PC-3 (cell line): ENCODE data around the gene NUDT16. TPM values are rescaled to one million over a fixed set of nuclear protein-coding genes. Genes with fewer than 3 reads are reported as not detected.

Source experiments
- ATAC-seq: fragments of 200-7000 bp; cut with Tn5 transposase; 2 replicates; pipeline ENCODE4 v1.9.1; 2020; ENCODE audit warnings: mild to moderate bottlenecking, moderate library complexity
- BruUV-seq: library from RNA; stranded (reverse); fragments of 400-500 nt; replicated peaks from 2 replicates; lab custom pipeline; 2021; lab: Mats Ljungman, UMichigan
- CTCF ChIA-PET: fragments of 300-600 bp; sonication (Branson Sonifier 250); formaldehyde crosslinking; loops from one replicate; lab custom pipeline; 2022; ENCODE audit warnings: antibody characterized with exemption; lab: Charles Lee
- POLR2A ChIA-PET: fragments of 300-600 bp; sonication (Branson Sonifier 250); formaldehyde crosslinking; loops from one replicate; lab custom pipeline; 2022; ENCODE audit warnings: antibody characterized with exemption; ENCODE audit not compliant: unreplicated experiment; lab: Charles Lee
- DNase-seq: peaks from one replicate; pipeline ENCODE4 v3.0.0-alpha.2; 2015
- H2AFZ ChIP-seq: fragments of 300-600 bp; sonication (generic); 2 replicates; pipeline ENCODE4 v1.6.0; 2016; ENCODE audit warnings: antibody characterized with exemption, low read length
- H3F3A ChIP-seq: fragments of 300-600 bp; sonication (generic); one replicate; pipeline ENCODE4 v1.6.0; 2017; ENCODE audit warnings: antibody characterized with exemption, low read length, control low read depth, mild to moderate bottlenecking; ENCODE audit not compliant: unreplicated experiment
- H3K27ac ChIP-seq: fragments of 300-600 bp; sonication (generic); 2 replicates; pipeline ENCODE4 v1.5.1; 2016; ENCODE audit warnings: mild to moderate bottlenecking, low read length
- H3K27me3 ChIP-seq: fragments of 300-600 bp; sonication (generic); 2 replicates; pipeline ENCODE4 v1.6.1; 2016; ENCODE audit warnings: low read length, mixed read lengths
- H3K36me3 ChIP-seq: fragments of 300-600 bp; sonication (generic); 2 replicates; pipeline ENCODE4 v1.6.1; 2016; ENCODE audit warnings: low read depth, mixed run types, low read length, mixed read lengths
- H3K4me1 ChIP-seq: fragments of 300-600 bp; sonication (generic); 2 replicates; pipeline ENCODE4 v1.5.1; 2016; ENCODE audit warnings: low read length; ENCODE audit not compliant: insufficient read depth
- H3K4me2 ChIP-seq: fragments of 300-600 bp; sonication (generic); 2 replicates; pipeline ENCODE4 v1.6.0; 2016; ENCODE audit warnings: low read length
- H3K4me3 ChIP-seq: fragments of 300-600 bp; sonication (generic); 2 replicates; pipeline ENCODE4 v1.5.1; 2016; ENCODE audit warnings: mild to moderate bottlenecking, low read length, mixed read lengths
- H3K79me2 ChIP-seq: fragments of 300-600 bp; sonication (generic); 2 replicates; pipeline ENCODE4 v1.6.1; 2017; ENCODE audit warnings: low read length, mixed read lengths
- H3K9ac ChIP-seq: fragments of 300-600 bp; sonication (generic); 2 replicates; pipeline ENCODE4 v1.6.0; 2016; ENCODE audit warnings: mild to moderate bottlenecking, low read length
- H3K9me2 ChIP-seq: fragments of 300-600 bp; sonication (generic); replicated peaks from 2 replicates; pipeline ENCODE4 v1.6.1; 2016; ENCODE audit warnings: mixed run types, low read length, mixed read lengths
- H3K9me3 ChIP-seq: fragments of 300-600 bp; sonication (generic); 2 replicates; pipeline ENCODE4 v1.6.1; 2016; ENCODE audit warnings: low read length, mixed read lengths
- H4K20me1 ChIP-seq: fragments of 300-600 bp; sonication (generic); 2 replicates; pipeline ENCODE4 v1.6.1; 2016; ENCODE audit warnings: low read length, mixed read lengths
- EZH2 ChIP-seq: fragments of 300-600 bp; sonication (generic); IDR thresholded peaks from one replicate; pipeline ENCODE4 v1.6.1; 2017; ENCODE audit warnings: antibody characterized with exemption, mild to moderate bottlenecking, low read length; ENCODE audit not compliant: unreplicated experiment
- EZH2phosphoT487 ChIP-seq: fragments of 300-600 bp; sonication (generic); IDR thresholded peaks from 2 replicates; pipeline ENCODE4 v1.6.1; 2018; ENCODE audit warnings: mild to moderate bottlenecking, antibody characterized with exemption, low read length, borderline replicate concordance
- intact Hi-C: fragments of 100-400 bp; cut with micrococcal nuclease; formaldehyde crosslinking; loops from 2 replicates; pipeline ENCODE4 v1.9.0; 2023
- total RNA-seq: library from RNA; depleted of rRNA; stranded (reverse); fragments of >200 nt; gene quantifications from 2 replicates; pipeline ENCODE4 v1.2.3, GENCODE V29; 2014
- TF ChIP-seq, protein P1 (sequence below): fragments of 300-600 bp; sonication (generic); conservative IDR thresholded peaks from 2 replicates; pipeline ENCODE4 v1.5.1; 2017; ENCODE audit warnings: antibody characterized with exemption, low read depth, mild to moderate bottlenecking, low read length

The NUDT16 gene
- total RNA-seq, 1 experiment from 2014 or later, result 7.9 TPM

DNA sequence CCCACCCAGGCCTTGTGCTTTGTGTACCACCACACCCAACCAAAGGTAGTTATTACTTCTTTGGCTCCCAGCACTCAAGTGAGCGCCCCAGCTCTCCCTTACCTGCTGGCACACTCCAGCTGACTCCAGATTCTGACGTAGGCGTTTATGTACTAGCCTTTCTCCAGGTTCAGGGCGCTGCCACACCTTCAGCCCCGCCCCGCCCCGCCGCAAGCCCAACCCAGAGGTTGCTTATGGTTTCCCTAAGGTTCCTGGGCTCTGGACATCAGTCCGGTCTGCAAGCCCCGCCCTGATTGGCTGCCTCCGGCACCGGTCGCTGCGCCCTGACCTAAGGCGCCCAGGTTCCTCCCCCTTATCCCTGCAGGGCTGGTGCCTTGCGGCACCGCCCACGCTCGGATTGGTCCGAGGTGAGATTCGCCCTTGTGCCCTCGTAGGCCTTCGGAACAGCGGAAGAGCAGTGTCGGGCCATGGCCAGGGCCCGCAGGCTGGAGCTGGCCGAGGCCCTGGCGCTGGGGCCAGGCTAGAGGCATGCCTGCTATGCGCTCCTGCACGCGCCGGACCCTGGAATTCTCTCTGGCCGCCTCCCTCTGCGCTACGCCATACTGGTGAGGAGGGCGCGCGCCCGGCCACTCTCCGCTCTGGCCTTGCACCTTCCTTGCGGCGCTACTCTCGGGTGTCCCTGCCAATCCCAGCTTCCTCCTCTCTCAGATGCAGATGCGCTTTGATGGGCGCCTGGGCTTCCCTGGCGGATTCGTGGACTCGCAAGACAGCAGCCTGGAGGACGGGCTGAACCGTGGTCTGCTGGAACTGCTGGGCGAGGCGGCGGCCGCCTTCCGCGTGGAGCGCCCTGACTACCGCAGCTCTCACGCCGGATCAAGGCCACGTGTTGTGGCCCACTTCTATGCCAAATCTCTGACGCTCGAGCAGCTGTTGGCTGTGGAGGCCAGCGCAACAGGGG, 19.8 kb upstream of the NUDT16 start:
- Histone ChIP-seq H3K36me3 (no peaks in the 10 kb centered on the region), H4K20me1 (no peaks in the 10 kb centered on the region), H2AFZ (peak overlapping the region; percentile 94), H3K4me2 (peak overlapping the region; percentile 83), H3K79me2 (peaks cover 13% of the 10 kb centered on the region), H3F3A (no peaks in the 10 kb centered on the region), H3K27ac (peak overlapping the region; percentile 36), H3K4me3 (peak overlapping the region; percentile 69), H3K27me3 (no peaks in the 10 kb centered on the region), H3K9ac (peak overlapping the region; percentile 71), H3K9me3 (no peaks in the 10 kb centered on the region), H3K4me1 (peaks cover 11% of the 10 kb centered on the region), H3K9me2 (no peaks in the 10 kb centered on the region)
- DNase-seq (peak; percentile 88), ATAC-seq (peak; percentile 95)
- BruUV-seq, result no TSS peak
- intact Hi-C loops, result loop anchor here (1.0 kb wide), 1 partner anchor 8 kb away; no protein-coding TSS in a partner anchor
- ChIA-PET POLR2A (interaction anchor here (0.5 kb wide), 1 partner anchor 333 kb away, joined by 3 read pairs; no protein-coding TSS in a partner anchor), CTCF (no interaction called here)
- TF ChIP-seq, protein P1, sequence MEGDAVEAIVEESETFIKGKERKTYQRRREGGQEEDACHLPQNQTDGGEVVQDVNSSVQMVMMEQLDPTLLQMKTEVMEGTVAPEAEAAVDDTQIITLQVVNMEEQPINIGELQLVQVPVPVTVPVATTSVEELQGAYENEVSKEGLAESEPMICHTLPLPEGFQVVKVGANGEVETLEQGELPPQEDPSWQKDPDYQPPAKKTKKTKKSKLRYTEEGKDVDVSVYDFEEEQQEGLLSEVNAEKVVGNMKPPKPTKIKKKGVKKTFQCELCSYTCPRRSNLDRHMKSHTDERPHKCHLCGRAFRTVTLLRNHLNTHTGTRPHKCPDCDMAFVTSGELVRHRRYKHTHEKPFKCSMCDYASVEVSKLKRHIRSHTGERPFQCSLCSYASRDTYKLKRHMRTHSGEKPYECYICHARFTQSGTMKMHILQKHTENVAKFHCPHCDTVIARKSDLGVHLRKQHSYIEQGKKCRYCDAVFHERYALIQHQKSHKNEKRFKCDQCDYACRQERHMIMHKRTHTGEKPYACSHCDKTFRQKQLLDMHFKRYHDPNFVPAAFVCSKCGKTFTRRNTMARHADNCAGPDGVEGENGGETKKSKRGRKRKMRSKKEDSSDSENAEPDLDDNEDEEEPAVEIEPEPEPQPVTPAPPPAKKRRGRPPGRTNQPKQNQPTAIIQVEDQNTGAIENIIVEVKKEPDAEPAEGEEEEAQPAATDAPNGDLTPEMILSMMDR, result no peak
- TF ChIP-seq EZH2, result no peak
- no peak for TF ChIP-seq EZH2phosphoT487

DNA sequence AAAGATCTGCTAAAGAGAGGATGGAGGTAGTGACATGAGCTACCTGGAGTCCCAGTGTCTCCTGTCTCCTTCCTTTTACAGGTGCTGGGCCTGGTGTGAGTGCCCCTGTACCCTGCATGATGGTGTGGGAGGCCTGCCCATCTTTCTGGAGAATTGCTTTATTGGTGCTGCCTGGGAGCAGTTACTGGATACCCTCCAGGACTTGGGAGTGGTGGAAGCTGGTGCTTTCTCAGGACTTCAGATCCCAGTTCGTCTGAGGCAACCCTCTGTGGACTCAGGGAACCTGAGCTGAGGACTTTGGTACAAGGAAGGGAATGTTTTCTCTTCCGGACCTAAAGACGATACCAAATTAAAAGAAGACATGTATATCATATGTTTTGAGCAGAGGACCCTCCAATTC, 18.3 kb upstream of the NUDT16 start:
- no peak overlapping the region for H2AFZ ChIP-seq
- peaks cover 11% of the 10 kb centered on the region for H3K4me1 ChIP-seq
- H3K9me2 ChIP-seq, result no peaks in the 10 kb centered on the region
- H3K36me3 ChIP-seq, result no peaks in the 10 kb centered on the region
- H3K4me2 ChIP-seq, result peak overlapping the region; percentile 83; the same call in 1 of the 2 replicates
- DNase-seq, result no peak
- TF ChIP-seq EZH2phosphoT487, result no peak
- TF ChIP-seq, protein P1, result no peak
- no peak overlapping the region for H3K27ac ChIP-seq
- no TSS peak for BruUV-seq
- no peak overlapping the region for H3K9ac ChIP-seq
- peaks cover 13% of the 10 kb centered on the region for H3K79me2 ChIP-seq
- intact Hi-C loops, result no loop called here
- H3F3A ChIP-seq, result no peaks in the 10 kb centered on the region
- no peak overlapping the region for H3K4me3 ChIP-seq
- ChIA-PET POLR2A (no interaction called here), CTCF (no interaction called here)
- ATAC-seq, result no peak
- no peaks in the 10 kb centered on the region for H3K9me3 ChIP-seq
- no peaks in the 10 kb centered on the region for H4K20me1 ChIP-seq
- no peaks in the 10 kb centered on the region for H3K27me3 ChIP-seq
